Measurements from ENCODE around the gene ARHGEF6.

GRCh38 chrX:136819031-136819703 is 38.4 kb upstream of the ARHGEF6 start:
- TF ChIP-seq POLR2A (IDR thresholded peaks at IDR 0.05) = no peak
- TF ChIP-seq CTCF (IDR thresholded peaks at IDR 0.05) = no peak

Measured in Peyer's patch (tissue), 4 donors.